WERI-Rb-1 (cell line): ENCODE results near the gene SDR42E2.
"Not testable (repeated sequence)": the region's sequence is repeated elsewhere in the genome, so short reads cannot be mapped to it uniquely, and the experiment has no call there.

Experiments
- DNase-seq: peaks from one replicate; pipeline ENCODE4 v3.0.0-alpha.2; 2020
- H3K27ac ChIP-seq: fragments of 250-450 bp; sonication (Bioruptor Pico); 2 replicates; pipeline ENCODE4 v1.5.1; 2020; ENCODE audit warnings: mild to moderate bottlenecking, moderate library complexity
- H3K27me3 ChIP-seq: fragments of 250-450 bp; sonication (Bioruptor Pico); 2 replicates; pipeline ENCODE4 v1.5.1; 2021; ENCODE audit warnings: mild to moderate bottlenecking, low read depth, moderate library complexity; ENCODE audit not compliant: insufficient read depth, severe bottlenecking
- H3K36me3 ChIP-seq: fragments of 250-450 bp; sonication (Bioruptor Pico); 2 replicates; pipeline ENCODE4 v1.5.1; 2020; ENCODE audit warnings: mild to moderate bottlenecking, moderate library complexity
- H3K4me3 ChIP-seq: 2 replicates; pipeline ENCODE4 v1.5.1; 2011; ENCODE audit warnings: low read depth, mild to moderate bottlenecking, control low read depth, low read length
- H3K9me3 ChIP-seq: fragments of 250-450 bp; sonication (Bioruptor Pico); 2 replicates; pipeline ENCODE4 v1.5.1; 2021; ENCODE audit warnings: mild to moderate bottlenecking, moderate library complexity; ENCODE audit not compliant: severe bottlenecking
- TF ChIP-seq, protein P1 (sequence below): IDR thresholded peaks from 2 replicates; pipeline ENCODE4 v1.5.1; 2011; ENCODE audit warnings: low read depth, mild to moderate bottlenecking, control low read depth, inconsistent platforms, low read length

The SDR42E2 gene

DNA sequence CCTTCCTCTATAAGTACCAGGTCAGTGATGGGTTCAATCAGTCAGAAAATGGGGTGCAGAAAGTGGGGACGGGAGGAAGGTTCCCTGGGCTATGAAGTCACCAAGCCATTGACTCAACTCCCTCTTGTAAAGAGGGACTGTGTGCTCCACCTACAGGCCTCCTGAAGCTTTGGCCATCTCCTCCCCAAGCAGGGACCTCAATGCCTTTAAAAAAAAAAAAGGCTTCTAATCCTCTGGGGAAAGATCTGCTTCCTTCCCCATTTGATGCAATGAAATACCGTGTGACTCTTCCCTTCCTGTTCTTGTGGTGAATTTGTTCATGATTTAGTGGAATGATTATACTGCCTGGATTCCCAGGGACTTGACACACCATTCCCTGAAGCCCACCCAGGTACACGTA is 39.2 kb upstream of the SDR42E2 start:
- H3K27ac ChIP-seq, result no peak overlapping the region
- DNase-seq, result peak; percentile 23
- TF ChIP-seq, protein P1, sequence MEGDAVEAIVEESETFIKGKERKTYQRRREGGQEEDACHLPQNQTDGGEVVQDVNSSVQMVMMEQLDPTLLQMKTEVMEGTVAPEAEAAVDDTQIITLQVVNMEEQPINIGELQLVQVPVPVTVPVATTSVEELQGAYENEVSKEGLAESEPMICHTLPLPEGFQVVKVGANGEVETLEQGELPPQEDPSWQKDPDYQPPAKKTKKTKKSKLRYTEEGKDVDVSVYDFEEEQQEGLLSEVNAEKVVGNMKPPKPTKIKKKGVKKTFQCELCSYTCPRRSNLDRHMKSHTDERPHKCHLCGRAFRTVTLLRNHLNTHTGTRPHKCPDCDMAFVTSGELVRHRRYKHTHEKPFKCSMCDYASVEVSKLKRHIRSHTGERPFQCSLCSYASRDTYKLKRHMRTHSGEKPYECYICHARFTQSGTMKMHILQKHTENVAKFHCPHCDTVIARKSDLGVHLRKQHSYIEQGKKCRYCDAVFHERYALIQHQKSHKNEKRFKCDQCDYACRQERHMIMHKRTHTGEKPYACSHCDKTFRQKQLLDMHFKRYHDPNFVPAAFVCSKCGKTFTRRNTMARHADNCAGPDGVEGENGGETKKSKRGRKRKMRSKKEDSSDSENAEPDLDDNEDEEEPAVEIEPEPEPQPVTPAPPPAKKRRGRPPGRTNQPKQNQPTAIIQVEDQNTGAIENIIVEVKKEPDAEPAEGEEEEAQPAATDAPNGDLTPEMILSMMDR, result peak; percentile 55
- no peaks in the 10 kb centered on the region for H3K27me3 ChIP-seq
- H3K4me3 ChIP-seq, result no peak overlapping the region
- H3K9me3 ChIP-seq, result no peaks in the 10 kb centered on the region
- no peaks in the 10 kb centered on the region for H3K36me3 ChIP-seq

DNA sequence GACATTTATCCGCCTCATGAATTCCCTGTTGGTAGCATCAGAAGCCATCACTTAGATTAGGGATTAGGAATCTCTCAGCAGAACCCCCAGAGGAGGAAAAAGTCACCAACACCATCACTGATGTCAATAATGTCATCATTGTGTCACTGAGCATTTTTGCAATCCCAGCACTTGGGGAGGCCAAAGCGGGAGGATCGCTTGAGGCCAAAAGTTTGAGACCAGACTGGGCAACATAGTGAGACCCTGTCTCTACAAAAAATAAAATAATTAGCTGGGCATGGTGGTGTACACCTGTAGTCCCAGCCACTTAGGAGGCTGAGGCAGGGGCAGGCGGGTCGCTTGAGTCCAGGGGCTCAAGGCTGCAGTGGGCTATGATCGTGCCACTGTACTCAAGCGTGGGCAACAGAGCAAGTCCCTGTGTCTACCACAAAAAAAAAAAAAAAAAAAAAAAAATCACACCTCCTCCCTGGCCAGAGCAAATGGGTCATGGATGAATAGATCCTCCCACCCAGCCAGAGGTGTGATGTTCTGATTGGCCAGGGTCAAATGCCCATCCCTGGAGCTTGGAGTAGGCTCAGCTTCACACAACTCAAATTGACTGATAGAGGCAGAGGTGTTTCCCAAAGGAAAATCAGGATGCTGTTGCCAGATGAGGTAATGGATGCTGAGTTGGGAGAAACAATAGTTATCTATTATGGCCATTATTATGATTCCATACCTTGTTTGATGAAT is 38.4 kb upstream of the SDR42E2 start:
- no peak overlapping the region for H3K4me3 ChIP-seq
- no peaks in the 10 kb centered on the region for H3K27me3 ChIP-seq
- no peaks in the 10 kb centered on the region for H3K36me3 ChIP-seq
- H3K9me3 ChIP-seq, result no peaks in the 10 kb centered on the region
- DNase-seq, result no peak
- no peak overlapping the region for H3K27ac ChIP-seq
- TF ChIP-seq, protein P1, result no peak

DNA sequence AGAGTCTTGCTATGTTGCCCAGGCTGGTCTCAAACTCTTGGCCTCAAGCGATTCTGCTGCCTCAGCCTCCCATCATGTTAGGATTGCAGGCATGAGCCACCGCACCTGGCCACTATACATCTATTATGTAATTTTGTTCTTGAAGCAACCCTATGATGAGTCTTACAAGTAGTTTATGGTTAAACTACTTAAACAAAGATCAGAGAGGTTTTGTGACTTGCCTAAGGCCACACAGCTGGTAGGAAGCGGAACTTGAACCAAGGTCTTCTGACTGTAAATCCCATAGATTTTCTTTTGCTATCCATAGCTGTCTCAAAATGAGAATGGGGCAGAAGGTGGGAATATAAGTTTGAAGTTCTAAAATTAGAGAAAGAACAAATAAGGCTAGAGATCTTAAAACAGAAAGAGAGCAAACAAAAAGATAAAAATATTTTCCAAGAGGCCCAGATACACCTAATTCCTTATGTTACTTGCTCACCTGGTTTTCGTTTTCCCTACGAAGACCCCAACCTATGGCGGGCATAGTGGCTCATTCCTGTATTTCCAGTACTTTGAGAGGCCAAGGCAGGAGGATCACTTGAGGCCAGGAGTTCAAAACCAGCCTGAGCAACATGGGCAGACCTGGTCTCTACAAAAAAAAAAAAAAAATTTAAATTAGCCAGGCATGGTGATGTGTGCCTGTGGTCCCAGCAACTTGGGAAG is 37.6 kb upstream of the SDR42E2 start:
- no peaks in the 10 kb centered on the region for H3K9me3 ChIP-seq
- H3K27me3 ChIP-seq, result no peaks in the 10 kb centered on the region
- no peak for DNase-seq
- H3K36me3 ChIP-seq, result no peaks in the 10 kb centered on the region
- no peak overlapping the region for H3K27ac ChIP-seq
- no peak overlapping the region for H3K4me3 ChIP-seq
- TF ChIP-seq, protein P1, result no peak

DNA sequence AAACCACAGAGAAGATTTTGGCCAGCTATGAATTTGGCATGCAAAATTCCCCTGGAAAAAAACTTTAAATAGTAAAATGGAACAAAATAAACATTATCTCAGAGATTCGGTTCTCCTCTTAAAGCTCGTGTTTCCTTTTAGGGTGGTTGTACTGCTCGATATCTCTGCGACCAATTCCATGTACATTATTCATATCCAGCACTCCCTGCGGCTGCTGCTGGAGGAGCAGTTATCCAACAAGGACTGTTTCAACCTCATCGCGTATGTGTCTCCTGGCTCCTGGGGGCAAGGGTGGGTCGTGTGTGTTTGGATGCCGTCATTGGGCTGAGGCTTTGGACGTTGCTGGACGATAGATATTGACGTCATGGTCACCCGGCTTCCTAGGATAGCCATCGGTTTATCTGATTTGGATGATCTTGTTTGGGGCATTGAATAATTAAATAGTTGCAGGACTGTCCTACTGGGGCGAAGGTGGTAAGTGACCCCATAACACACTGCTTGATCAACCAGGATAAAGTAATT is 36.2 kb upstream of the SDR42E2 start:
- H3K4me3 ChIP-seq, result no peak overlapping the region
- H3K36me3 ChIP-seq, result no peaks in the 10 kb centered on the region
- TF ChIP-seq, protein P1, result no peak
- H3K27ac ChIP-seq, result no peak overlapping the region
- H3K27me3 ChIP-seq, result no peaks in the 10 kb centered on the region
- no peak for DNase-seq
- H3K9me3 ChIP-seq, result no peaks in the 10 kb centered on the region

DNA sequence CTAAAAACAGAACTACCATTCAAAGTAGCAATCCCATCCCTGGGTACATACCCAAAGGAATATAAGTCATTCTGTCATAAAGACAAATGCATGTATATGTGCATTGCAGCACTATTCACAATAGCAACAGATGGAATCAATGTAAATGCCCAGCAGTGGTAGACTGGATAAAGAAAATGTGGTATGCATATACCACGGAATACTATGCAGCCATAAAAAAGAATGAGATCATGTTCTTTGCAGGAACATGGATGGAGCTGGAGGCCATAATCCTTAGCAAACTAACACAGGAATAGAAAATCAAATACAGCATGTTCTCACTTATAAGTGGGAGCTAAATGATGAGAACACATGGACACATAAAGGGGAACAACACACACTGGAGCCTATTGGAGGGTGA is 33.8 kb upstream of the SDR42E2 start:
- not testable (repeated sequence) for H3K4me3 ChIP-seq, H3K27ac ChIP-seq, H3K36me3 ChIP-seq, H3K9me3 ChIP-seq, DNase-seq, H3K27me3 ChIP-seq

DNA sequence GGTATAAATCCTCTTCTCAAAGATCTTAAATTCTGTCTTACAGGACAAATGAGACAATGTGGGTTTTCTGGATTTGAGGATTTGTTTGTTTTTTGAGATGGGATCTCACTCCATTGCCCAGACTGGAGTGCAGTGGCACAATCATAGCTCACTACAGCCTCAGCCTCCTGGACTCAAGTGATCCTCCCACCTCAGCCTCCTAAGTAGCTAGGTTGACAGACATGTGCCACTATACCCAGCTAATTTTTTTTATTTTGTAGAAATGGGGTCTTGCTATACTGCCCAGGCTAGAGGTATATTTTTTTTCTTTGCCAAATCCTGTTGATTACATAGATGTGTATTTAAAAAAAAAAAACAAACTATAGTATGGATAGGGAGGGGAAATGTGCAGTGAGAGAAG is 31.8 kb upstream of the SDR42E2 start:
- Histone ChIP-seq H3K27ac (no peak overlapping the region), H3K9me3 (no peaks in the 10 kb centered on the region), H3K27me3 (no peaks in the 10 kb centered on the region), H3K4me3 (no peak overlapping the region), H3K36me3 (no peaks in the 10 kb centered on the region)
- TF ChIP-seq, protein P1, result no peak
- no peak for DNase-seq
